NCI-H748 (cell line): ENCODE data around the gene NAV3.

Experiments
- DNase-seq: peaks from one replicate; lab custom pipeline; 2025; ENCODE audit not compliant: unreplicated experiment; lab: John Stamatoyannopoulos, UW

The NAV3 gene

DNA sequence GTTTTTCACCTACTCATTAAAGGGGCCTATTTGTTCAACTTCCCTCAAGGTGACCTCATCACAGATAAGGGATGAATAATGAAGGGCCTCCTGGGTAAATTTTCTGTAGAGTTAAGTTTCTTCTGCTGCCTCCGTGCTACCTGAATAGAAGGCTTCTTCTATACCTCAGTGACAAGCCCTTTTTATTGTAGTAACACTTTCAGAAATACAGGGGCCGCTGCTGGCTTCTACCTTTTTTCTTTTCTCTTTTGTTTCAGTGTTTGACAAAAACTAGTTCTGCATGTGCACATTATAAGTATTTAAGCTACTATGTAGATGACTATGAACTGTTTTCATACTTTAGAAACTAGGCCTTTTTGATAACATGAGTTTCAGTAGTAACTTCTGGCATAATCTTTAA is 207.0 kb downstream of the NAV3 start:
- no peak for DNase-seq

DNA sequence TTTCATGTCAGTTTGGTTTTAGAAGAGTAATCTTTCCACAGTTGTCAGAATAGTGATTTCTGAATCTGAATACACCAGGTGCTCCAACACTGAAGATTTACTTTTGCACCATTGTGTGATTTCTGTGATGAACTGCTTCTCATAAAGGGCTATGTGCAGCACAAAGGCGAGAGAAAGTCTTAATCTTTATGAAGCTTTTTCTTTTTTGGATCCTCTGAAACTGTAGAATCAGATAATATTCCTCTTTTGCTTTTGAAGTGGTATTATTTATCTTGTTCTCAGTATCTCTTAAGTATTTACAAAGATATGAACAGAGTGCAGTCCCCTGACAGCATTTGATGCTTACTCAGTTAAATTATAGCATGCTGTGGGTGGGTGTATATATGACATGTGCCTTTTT is 207.8 kb downstream of the NAV3 start:
- DNase-seq = no peak

DNA sequence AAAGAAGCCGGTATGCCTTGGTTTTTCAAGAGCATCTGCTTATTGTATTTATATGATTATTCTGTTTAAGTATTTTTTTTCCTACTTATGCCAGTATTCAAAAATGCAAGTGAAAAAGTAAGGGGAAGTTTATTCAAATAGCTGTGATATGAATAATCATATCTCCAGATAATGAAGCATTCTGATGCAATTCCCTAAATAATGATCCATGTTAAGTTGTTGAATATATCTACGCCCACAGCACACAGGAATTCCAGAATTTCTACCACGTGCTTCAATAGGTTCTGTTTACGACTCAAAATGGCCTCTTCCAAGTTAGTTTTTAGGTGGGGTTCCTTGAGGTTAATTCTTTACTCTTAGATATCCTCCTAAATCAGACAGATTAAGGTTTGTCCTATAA is 208.3 kb downstream of the NAV3 start:
- no peak for DNase-seq

DNA sequence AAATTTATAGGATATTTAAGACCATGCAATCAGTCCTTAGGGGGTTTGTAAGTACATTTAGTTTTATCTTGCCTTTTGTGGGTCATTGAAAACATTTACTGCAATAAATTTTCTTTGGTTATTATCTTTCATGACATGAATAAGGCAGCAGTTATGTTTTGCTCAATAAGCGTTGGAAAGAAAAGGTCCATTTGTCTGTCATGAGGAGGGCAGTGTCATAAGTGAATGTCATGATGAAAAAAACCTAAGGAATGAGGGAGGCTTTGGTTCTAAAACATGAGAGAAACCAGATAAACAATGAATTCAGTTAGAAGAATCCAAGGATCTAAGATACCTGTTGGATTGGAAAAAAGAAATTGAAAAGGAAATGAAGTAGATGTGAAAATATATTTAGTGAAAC is 209.4 kb downstream of the NAV3 start:
- DNase-seq = no peak

DNA sequence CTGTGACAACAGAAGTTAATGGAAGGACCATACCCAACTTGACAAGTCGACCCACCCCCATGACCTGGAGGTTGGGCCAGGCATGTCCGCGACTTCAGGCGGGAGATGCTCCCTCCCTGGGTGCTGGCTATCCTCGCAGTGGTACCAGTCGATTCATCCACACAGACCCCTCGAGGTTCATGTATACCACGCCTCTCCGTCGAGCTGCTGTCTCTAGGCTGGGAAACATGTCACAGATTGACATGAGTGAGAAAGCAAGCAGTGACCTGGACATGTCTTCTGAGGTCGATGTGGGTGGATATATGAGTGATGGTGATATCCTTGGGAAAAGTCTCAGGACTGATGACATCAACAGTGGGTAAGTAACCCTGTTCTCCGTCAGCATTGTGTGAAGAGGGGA is 220.1 kb downstream of the NAV3 start:
- no peak for DNase-seq

DNA sequence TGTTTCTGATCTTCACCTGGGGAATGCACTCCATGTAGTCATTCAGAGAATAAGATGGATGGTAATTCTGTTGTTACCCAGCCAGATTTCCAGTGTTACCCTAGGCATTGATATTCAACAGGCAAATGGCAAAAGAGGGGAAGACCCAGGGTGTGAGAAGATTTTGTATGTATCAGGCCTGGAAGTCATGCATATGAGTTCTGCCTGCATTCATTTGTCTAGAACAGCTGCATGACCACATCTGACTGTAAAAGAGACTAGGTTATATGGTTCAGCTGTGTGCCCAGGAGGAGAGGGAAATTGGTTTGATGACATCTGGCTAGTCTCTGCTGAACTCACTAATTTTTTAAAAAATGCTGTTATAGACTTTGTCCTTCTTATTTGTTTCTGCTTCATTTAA is 224.9 kb downstream of the NAV3 start:
- DNase-seq = no peak

DNA sequence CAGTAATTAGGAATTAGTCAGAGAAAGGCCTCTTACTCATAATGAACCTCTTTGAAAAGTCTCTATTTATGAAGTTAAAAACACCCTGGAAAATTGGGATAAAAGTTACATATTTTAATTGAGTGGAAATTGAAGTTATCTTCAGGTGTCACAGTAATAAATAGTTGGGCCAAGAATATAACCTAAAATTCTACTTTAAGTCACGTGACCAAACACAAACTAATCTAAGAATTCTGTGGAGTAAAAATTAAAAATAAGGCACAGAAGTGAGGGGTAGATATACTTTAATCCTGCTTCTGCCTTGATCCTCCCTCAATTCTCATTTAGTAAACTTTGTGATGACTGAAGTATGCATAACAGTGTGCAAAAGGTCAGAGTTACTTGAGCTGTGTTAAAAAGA is 226.4 kb downstream of the NAV3 start:
- DNase-seq = no peak

DNA sequence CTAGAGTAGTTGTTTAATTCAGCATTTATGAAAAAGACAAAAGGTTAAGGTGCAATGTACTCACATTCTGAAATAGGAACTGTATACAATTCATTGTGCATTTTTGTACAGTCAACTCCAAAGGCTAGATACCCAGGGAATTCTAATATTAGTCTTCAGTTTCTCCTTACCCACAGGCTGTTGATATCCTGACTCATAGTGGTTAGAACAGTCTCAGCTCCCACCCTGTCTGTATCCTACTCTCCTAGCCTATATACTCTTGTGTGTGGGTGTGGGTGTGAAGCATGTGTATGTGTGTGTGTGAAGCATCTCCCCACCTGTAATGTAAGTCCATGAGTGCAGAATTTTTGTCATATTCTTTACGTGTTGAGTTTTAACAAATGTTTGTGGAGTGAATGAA is 229.5 kb downstream of the NAV3 start:
- no peak for DNase-seq

DNA sequence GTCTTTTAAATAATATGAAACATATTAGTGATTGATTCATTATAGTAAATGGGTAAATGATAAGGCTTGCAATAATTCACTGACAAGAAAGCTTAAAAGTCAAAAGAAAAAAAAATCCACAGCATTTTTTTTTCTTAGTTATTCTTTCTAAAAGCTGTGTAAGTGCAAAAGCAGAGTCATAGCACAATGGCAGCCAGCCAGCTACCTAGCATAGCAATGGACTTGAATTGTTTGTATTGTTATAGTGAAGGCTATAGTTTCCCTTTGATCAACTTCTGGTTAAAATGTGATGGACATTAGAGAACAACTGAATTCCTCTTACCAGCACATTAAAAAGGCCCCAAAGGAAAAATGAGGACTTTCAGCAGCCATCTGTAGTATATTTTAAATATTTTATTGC is 232.1 kb downstream of the NAV3 start:
- no peak for DNase-seq

DNA sequence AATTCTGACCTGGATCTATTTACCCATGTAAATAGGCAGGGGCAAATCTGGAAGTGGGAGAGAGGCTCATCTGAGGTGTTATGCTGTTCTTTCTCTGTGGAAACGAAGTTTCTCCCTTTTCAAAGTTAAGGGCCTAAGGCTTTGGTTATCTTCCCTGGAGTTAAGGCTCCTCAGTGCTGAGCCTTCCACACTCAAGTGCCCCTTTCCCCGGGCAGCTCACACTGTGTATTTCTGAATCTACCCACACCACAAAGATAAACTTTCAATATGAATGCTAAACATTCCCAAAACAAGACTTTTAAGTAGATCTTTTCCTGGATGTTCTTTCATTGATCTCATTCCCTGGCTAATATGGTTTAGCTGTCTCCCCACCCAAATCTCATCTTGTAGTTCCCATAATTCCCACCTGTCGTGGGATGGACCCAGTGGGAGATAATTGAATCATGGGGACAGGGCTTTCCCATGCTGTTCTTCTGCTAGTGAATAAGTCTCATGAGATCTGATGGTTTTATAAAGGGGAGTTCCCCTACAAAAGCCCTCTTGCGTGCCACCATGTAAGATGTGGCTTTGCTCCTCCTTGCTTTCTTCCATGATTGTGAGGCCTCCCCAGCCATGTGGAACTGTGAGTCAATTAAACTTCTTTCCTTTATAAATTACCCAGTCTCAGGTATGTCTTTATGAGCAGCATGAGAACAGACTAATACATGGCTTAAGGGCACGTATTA is 251.1 kb downstream of the NAV3 start:
- DNase-seq = no peak

DNA sequence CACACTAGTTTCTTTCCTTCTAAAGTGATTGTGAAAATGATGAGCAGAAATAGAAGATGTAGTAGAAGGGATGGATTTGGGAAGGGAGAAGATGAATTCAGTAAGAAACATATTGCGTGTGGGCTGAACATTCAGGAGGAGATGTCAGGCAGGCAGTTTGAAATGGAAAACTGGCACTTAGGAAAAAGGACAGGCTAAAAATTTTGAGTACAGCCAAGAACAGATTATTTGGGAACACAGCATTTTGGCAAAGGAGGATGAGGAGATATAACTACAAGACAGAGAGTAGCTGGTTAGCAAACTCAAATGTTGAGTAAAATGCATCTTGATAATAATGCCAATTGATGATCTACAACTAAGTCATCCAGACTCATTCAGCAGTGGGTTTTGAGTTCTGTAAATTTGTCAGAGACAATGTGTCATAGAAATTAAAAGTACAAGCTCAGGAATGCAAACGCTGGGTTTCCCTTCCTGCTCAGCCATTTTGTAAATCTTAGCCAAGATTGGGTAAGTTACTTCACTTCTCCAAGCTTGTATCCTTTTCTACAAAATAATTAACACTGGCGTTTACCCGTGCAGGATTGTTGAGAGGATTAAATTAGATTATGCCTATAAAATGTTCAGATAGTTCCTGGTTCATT is 255.0 kb downstream of the NAV3 start:
- DNase-seq = no peak

DNA sequence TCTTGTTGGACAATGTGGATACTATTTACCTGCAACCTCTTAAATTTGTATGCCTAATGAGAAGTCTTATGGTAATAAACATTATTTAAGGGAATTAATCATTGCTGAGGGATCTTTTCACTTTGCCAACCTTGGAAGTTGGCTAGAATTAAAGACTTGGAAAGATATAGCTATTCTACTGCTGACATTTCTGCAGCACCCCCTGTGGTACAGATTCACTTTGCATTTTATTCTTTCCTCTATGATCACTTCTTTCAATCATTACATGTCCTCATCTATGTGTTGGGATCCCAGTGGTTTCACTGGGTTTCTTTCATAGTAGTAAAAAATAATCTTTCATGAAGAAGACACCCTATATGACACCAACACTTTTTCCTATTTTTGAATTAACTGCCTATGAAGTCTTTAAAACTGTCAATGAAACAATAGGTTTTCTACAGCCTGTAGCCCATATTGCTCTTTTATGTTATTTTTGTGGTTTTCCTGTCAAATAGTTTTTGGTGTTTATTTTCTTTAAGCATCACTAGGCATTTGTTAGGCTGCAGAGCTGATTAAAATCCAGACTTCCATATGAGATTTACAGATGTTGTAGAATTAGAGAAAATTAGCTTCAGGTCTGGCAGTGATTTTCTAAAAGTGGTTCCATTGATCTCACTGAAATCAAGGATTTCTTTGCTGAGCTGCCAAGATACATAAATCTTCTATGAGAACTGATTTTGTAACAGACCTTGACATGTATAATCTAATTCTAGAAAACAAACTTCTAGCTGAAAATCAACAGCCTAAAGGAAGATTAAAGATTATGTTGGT is 256.1 kb downstream of the NAV3 start:
- DNase-seq = no peak

DNA sequence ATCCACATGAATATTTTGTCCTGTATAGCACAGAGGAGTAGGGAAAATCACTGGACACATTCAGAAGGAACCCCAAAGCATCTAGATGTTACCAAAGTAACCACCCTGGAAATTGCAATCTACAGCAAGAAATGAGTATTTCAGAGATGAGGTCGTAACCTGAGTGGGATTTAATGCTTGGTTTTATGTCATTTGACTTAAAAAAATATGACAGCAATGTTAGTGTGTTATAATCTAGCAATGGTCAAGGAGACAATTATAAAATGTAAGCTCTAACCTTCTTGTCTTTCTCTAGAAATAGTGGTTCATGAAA is 256.6 kb downstream of the NAV3 start:
- DNase-seq = no peak

DNA sequence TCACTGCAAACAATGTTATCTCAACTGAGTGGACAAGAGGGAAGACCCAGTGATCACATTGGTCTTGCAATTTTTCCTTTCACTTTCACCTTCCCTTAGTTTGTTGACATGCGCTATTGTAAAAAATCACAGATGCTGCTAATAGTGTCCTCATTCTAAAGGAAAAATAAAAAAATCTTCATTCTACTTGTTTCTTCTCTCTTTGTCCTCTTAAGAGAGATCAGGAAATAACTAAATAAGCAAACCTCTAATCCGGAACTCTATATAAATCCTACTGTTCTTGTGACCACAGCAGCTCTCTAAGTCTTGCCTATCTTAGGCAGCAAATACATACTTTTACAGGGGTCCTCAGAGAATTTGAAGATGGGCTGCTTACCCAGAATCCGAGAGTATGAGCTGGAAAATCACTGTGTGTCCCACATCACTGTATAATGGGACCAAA is 257.7 kb downstream of the NAV3 start:
- no peak for DNase-seq

DNA sequence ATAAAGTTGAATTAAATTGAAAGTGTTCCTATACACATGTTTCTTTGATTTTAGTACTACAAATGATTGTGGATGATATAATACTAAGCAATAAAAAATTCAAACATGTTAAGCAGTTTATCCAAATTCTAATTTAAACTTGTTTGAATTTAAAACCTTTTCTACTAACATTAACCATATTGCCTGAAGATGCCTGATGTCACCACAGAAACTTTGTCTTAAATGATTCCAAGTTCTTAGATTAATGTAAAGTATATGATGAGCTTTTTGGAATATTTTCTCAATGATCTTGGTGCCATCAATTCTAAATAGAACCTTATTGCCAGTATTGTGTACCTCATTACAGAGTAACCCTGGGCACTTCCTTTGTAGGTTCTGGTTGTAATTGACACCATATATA is 259.6 kb downstream of the NAV3 start:
- no peak for DNase-seq

DNA sequence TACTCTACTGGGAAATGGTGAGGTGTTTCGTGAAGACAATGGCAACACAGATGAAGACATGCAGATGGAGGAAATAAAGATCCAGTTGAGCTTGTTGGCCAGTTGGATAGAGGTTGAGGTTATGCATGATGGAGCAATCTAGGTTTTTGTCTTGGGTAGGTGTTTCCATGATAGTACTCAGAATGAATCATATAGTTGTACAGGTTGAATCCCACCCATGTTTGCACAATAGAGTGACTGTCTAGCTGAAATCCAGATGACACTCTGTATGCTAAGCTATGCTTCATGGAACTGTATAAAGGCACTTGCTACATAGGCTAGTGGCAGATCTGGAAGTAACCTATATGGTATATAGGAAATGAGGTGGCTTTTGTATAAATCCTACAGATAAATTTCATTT is 264.9 kb downstream of the NAV3 start:
- DNase-seq = no peak

DNA sequence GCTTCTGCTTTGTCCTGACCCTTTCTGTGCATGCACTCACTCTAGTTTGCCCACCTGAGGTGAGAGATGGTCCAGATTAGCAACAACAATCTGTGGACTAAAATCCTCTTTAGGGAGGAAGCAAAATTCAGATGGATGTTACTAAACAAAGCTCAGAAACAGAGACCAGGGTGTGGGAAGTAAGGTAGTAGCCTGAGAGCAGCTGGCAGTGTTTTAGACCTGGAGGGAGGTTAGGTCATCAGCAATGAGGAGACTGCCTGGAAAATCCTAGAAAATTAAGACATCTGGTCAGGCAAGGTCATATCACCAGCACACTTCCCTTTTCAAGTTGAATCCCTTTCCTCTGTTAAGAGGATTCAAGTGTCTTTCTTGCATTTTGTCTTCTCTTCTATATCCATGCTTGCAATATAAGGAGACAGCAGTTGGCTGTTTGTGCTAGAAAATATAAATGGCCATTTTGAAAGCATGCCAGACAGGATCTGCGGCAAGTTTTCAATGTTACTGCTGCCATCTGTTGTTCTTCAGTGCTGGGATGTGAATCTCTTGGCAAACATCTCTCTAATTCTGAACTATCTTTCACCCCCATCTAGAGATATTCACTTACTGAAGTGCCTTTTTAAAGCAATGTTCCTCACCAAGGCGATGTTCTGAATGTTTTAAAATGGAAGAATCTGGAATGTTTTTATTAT is 266.4 kb downstream of the NAV3 start:
- DNase-seq = no peak

DNA sequence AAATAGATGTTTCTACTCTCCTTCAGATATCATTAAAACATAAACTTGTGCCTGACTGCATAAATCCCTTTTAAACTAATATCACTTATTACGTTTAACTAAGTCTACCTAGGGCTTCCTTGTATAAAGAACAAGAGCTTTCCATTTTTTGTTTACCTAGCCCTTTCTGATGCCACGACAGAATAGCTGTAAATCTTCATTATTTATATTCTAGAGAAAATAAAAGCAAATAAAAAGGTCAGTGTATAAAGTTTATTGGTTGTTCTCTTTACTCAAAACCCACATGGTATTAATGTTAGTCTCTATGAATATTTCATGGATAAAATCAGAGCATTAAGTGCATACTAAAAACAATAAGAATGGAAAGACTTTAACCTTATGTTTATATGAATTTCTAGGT is 269.1 kb downstream of the NAV3 start:
- no peak for DNase-seq

DNA sequence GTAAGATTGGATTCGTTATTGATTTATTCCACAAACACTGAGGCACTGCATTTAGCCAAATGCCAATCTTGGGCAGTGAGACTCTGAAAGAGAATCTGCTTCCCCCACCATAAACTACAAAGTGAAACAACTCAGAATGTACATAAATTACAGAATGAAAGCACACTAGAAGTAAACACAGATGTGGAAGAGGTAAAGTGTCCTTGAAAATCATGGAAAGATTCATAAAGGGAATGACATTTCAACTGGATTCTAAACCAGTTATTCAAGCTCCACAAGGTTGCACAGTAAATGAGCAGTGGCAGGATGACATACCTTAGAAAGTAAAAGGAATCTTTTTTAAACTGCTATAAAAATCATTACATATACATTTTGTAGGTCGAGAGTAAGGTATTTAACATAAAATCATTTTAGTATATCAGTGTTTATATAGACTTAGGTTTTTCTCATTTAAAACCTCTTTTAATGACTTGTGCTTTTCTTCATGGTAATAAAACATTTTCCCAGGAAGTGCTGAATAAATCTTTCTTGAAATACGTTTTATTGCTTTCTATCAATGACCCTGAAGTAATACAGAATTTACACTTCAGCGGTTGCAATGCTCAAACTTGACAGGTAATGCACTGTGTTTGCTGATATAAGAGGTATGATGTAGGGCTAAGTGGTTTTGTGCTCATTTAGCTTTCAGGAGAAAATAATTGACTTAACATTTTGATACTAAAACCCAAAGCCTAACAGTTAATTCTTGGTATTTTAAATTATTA is 270.6 kb downstream of the NAV3 start:
- DNase-seq = peak; percentile 28

DNA sequence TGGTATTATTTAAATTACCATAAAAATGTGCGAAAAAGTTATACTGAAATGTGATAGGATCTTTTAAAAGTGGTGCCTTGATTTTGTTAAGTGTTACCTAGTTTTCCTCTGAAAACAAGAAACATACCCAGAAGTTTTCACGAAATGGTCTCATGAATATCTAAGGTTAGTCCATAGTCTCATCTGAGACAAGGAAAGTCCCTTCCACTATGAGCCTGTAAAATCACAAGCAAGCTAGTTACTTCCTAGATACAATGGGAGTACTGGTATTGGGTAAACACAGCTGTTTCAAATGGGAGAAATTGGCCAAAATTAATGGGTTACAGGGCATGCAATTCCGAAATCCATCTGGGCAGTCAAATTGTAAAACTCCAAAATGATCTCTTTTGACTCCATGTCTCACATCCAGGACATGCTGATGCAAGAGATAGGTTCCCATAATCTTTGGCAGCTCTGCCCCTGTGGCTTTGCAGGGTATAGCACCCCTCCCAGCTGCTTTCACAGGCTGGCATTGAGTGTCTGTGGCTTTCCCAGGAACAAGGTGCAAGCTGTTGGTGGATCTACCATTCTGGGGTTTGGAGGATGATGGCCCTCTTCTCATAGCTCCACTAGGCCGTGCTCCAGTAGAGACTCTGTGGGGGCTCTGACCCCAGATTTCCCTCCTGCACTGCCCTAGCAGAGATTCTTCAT is 271.4 kb downstream of the NAV3 start:
- DNase-seq = no peak
